WTC11 (cell line): ENCODE measurements around the gene FHIT. TPM values are rescaled to one million over a fixed set of nuclear protein-coding genes. Genes with fewer than 3 reads are reported as not detected.

ENCODE experiments used
- ATAC-seq: fragments of 200-7000 bp; cut with Tn5 transposase; 2 replicates; pipeline ENCODE4 v1.10.0; 2021; ENCODE audit warnings: mild to moderate bottlenecking, moderate library complexity
- CTCF ChIA-PET: fragments of 300-600 bp; sonication (Branson Sonifier 250); formaldehyde crosslinking; loops from one replicate; lab custom pipeline; 2021; ENCODE audit warnings: antibody characterized with exemption; lab: Charles Lee
- POLR2A ChIA-PET: fragments of 350-600 bp; sonication (Branson Sonifier 250); formaldehyde crosslinking; loops from one replicate; lab custom pipeline; 2021; ENCODE audit warnings: antibody characterized with exemption; lab: Charles Lee
- DNase-seq: peaks from one replicate; pipeline ENCODE4 v3.0.0; 2021; ENCODE audit warnings: low spot score
- H3K27ac Mint-ChIP-seq: 2 replicates; pipeline ENCODE4 v1.8.0; 2021; ENCODE audit warnings: mixed read lengths
- H3K27me3 Mint-ChIP-seq: 2 replicates; pipeline ENCODE4 v1.8.0; 2021; ENCODE audit warnings: low read depth, mild to moderate bottlenecking, moderate library complexity, mixed read lengths
- H3K36me3 Mint-ChIP-seq: 2 replicates; pipeline ENCODE4 v1.8.0; 2021; ENCODE audit warnings: mixed read lengths
- H3K4me1 Mint-ChIP-seq: 2 replicates; pipeline ENCODE4 v1.8.0; 2022; ENCODE audit warnings: mixed read lengths
- H3K4me3 Mint-ChIP-seq: 2 replicates; pipeline ENCODE4 v1.8.0; 2021; ENCODE audit warnings: mild to moderate bottlenecking, moderate library complexity, mixed read lengths
- H3K9me3 Mint-ChIP-seq: 2 replicates; pipeline ENCODE4 v1.8.0; 2021; ENCODE audit warnings: mixed read lengths
- AR ChIP-seq: fragments of 250-450 bp; sonication (Bioruptor Pico); IDR thresholded peaks from 2 replicates; pipeline ENCODE4 v1.9.0; 2021; ENCODE audit warnings: mild to moderate bottlenecking
- ATF6 ChIP-seq: sonication (generic); formaldehyde crosslinking; IDR thresholded peaks from 2 replicates; pipeline ENCODE4 v1.8.1; 2023; ENCODE audit warnings: mild to moderate bottlenecking, missing genetic modification reagents
- CTCF ChIP-seq: fragments of 200-600 bp; IDR thresholded peaks from 2 replicates; pipeline ENCODE4 v1.8.0; 2022; ENCODE audit warnings: antibody characterized with exemption
- E2F4 ChIP-seq: sonication (generic); formaldehyde crosslinking; IDR thresholded peaks from 2 replicates; pipeline ENCODE4 v1.8.1; 2022; ENCODE audit warnings: low read depth, mild to moderate bottlenecking, moderate library complexity, missing genetic modification reagents, borderline replicate concordance
- ELF4 ChIP-seq: sonication (generic); formaldehyde crosslinking; IDR thresholded peaks from 2 replicates; pipeline ENCODE4 v1.8.1; 2022; ENCODE audit warnings: low read depth, mild to moderate bottlenecking, moderate library complexity, missing genetic modification reagents
- ERG ChIP-seq: fragments of 250-450 bp; sonication (Bioruptor Pico); IDR thresholded peaks from 2 replicates; pipeline ENCODE4 v1.8.0; 2021; ENCODE audit warnings: mild to moderate bottlenecking
- FOXK1 ChIP-seq: sonication (generic); formaldehyde crosslinking; IDR thresholded peaks from 2 replicates; pipeline ENCODE4 v1.8.0; 2022; ENCODE audit warnings: mild to moderate bottlenecking, moderate library complexity, missing genetic modification reagents
- GRHL2 ChIP-seq: fragments of 250-450 bp; sonication (Bioruptor Pico); IDR thresholded peaks from 2 replicates; pipeline ENCODE4 v1.8.0; 2022; ENCODE audit warnings: mild to moderate bottlenecking, moderate library complexity; ENCODE audit not compliant: insufficient replicate concordance, severe bottlenecking
- MYBL2 ChIP-seq: sonication (generic); formaldehyde crosslinking; IDR thresholded peaks from 2 replicates; pipeline ENCODE4 v1.8.1; 2023; ENCODE audit warnings: mild to moderate bottlenecking, moderate library complexity, missing genetic modification reagents
- NFATC4 ChIP-seq: fragments of 250-450 bp; sonication (Bioruptor Pico); IDR thresholded peaks from 2 replicates; pipeline ENCODE4 v1.9.0; 2021; ENCODE audit warnings: mild to moderate bottlenecking
- NFE2L1 ChIP-seq: sonication (generic); formaldehyde crosslinking; IDR thresholded peaks from 2 replicates; pipeline ENCODE4 v1.8.1; 2023; ENCODE audit warnings: missing genetic modification reagents
- NR3C1 ChIP-seq: sonication (generic); formaldehyde crosslinking; conservative IDR thresholded peaks from 2 replicates; pipeline ENCODE4 v1.8.1; 2023; ENCODE audit warnings: low read depth, mild to moderate bottlenecking, missing genetic modification reagents
- RELA ChIP-seq: sonication (generic); formaldehyde crosslinking; IDR thresholded peaks from 2 replicates; pipeline ENCODE4 v1.8.1; 2022; ENCODE audit warnings: missing genetic modification reagents, mild to moderate bottlenecking, borderline replicate concordance
- SMAD3 ChIP-seq: sonication (generic); formaldehyde crosslinking; IDR thresholded peaks from 2 replicates; pipeline ENCODE4 v1.8.0; 2022; ENCODE audit warnings: missing genetic modification reagents, mild to moderate bottlenecking, borderline replicate concordance
- SOX15 ChIP-seq: fragments of 250-450 bp; sonication (Bioruptor Pico); IDR thresholded peaks from 2 replicates; pipeline ENCODE4 v1.9.0; 2021; ENCODE audit warnings: mild to moderate bottlenecking
- SP1 ChIP-seq: sonication (generic); formaldehyde crosslinking; conservative IDR thresholded peaks from 2 replicates; pipeline ENCODE4 v1.8.1; 2022; ENCODE audit warnings: missing genetic modification reagents
- TCF7 ChIP-seq: sonication (generic); formaldehyde crosslinking; IDR thresholded peaks from 2 replicates; pipeline ENCODE4 v1.8.0; 2022; ENCODE audit warnings: mild to moderate bottlenecking, low read depth, missing genetic modification reagents, moderate library complexity
- USF2 ChIP-seq: sonication (generic); formaldehyde crosslinking; IDR thresholded peaks from 2 replicates; pipeline ENCODE4 v1.8.1; 2023; ENCODE audit warnings: mild to moderate bottlenecking, missing genetic modification reagents, moderate library complexity
- ZMAT4 ChIP-seq: fragments of 250-450 bp; sonication (Bioruptor Pico); IDR thresholded peaks from 2 replicates; pipeline ENCODE4 v1.9.0; 2021; ENCODE audit warnings: mild to moderate bottlenecking
- ZNF281 ChIP-seq: sonication (generic); formaldehyde crosslinking; IDR thresholded peaks from 2 replicates; pipeline ENCODE4 v1.8.0; 2023; ENCODE audit warnings: mild to moderate bottlenecking, missing genetic modification reagents
- ZNF423 ChIP-seq: fragments of 250-450 bp; sonication (Bioruptor Pico); IDR thresholded peaks from 2 replicates; pipeline ENCODE4 v2.1.2; 2022; ENCODE audit warnings: mild to moderate bottlenecking, moderate library complexity
- total RNA-seq: library from RNA; stranded (reverse); gene quantifications from 3 replicates; pipeline ENCODE4 v1.2.3, GENCODE V29; 2021

Gene FHIT
- total RNA-seq, 1 experiment from 2014 or later = 2.6 TPM

- no peak for TF ChIP-seq AR (CRISPR knock-in tag)
- TF ChIP-seq ELF4 = no peak
- no peak for TF ChIP-seq TCF7 (CRISPR knock-in tag)
- TF ChIP-seq FOXK1 (CRISPR knock-in tag) = no peak
- TF ChIP-seq NR3C1 (CRISPR knock-in tag) = no peak
- no peak for TF ChIP-seq ERG
- TF ChIP-seq SP1 (CRISPR knock-in tag) = no peak
Observed at GRCh38 chr3:59839810-59840515, 1411.3 kb downstream of the FHIT start (continued).

GRCh38 chr3:59839283-59839682, 1412.0 kb downstream of the FHIT start:
- Mint-ChIP-seq H3K4me3 (no peak overlapping the region), H3K9me3 (peaks cover 11% of the 10 kb centered on the region), H3K4me1 (no peaks in the 10 kb centered on the region)
- POLR2A ChIA-PET = no interaction called here
- no peak for ATAC-seq
- no peak for TF ChIP-seq USF2 (CRISPR knock-in tag)
- no peak for TF ChIP-seq E2F4 (CRISPR knock-in tag)
- no peak for TF ChIP-seq GRHL2
- no peak for TF ChIP-seq NFATC4 (CRISPR knock-in tag)
- TF ChIP-seq RELA (CRISPR knock-in tag) = no peak
- TF ChIP-seq SMAD3 (CRISPR knock-in tag) = no peak
- no peak for TF ChIP-seq ZNF281 (CRISPR knock-in tag)
- no peak for TF ChIP-seq SOX15 (CRISPR knock-in tag)
- no peak for TF ChIP-seq ATF6 (CRISPR knock-in tag)
- no peak for TF ChIP-seq ZNF423 (CRISPR knock-in tag)
- TF ChIP-seq ZMAT4 (CRISPR knock-in tag) = no peak
- TF ChIP-seq MYBL2 = no peak
- no peak for TF ChIP-seq NFE2L1
- TF ChIP-seq SP1 (CRISPR knock-in tag) = no peak
- TF ChIP-seq CTCF = no peak
- TF ChIP-seq, all 79 proteins: peak for 0
- CTCF ChIA-PET = no interaction called here
- no peaks in the 10 kb centered on the region for H3K36me3 Mint-ChIP-seq
- no peaks in the 10 kb centered on the region for H3K27me3 Mint-ChIP-seq
- DNase-seq = no peak
- H3K27ac Mint-ChIP-seq = no peak overlapping the region
